K562 (cell line): ENCODE measurements around the gene EIF4E1B. TPM values are rescaled to one million over a fixed set of nuclear protein-coding genes. Genes with fewer than 3 reads are reported as not detected.

Experiments
- CGGBP1 ChIP-seq: fragments of 250-450 bp; sonication (Bioruptor Pico); IDR thresholded peaks from 2 replicates; pipeline ENCODE4 v1.9.0; 2021; ENCODE audit warnings: mild to moderate bottlenecking
- FUS ChIP-seq: fragments of 200-400 bp; formaldehyde crosslinking; optimal IDR thresholded peaks from 2 replicates; pipeline ENCODE3; 2017; ENCODE audit warnings: low read depth, low read length
- GATA2 ChIP-seq: sonication (generic); formaldehyde crosslinking; IDR thresholded peaks from 2 replicates; pipeline ENCODE4 v1.4.0; 2020; ENCODE audit warnings: mild to moderate bottlenecking, missing genetic modification reagents
- HIVEP1 ChIP-seq: fragments of 250-450 bp; sonication (Bioruptor Pico); IDR thresholded peaks from 2 replicates; pipeline ENCODE4 v1.4.0; 2020; ENCODE audit warnings: mild to moderate bottlenecking
- IRF1 ChIP-seq: sonication (generic); formaldehyde crosslinking; IDR thresholded peaks from 2 replicates; pipeline ENCODE4 v1.8.0; 2022; ENCODE audit warnings: missing genetic modification reagents, mild to moderate bottlenecking, borderline replicate concordance
- NFYB ChIP-seq: IDR thresholded peaks from 2 replicates; pipeline ENCODE4 v1.6.1; 2011; ENCODE audit warnings: mild to moderate bottlenecking, moderate library complexity; ENCODE audit not compliant: insufficient read length; ENCODE audit errors: extremely low read depth
- PHF20 ChIP-seq: fragments of 450-650 bp; IDR thresholded peaks from 2 replicates; pipeline ENCODE4 v1.6.1; 2018; ENCODE audit not compliant: partially characterized antibody
- RBM34 ChIP-seq: fragments of 200-400 bp; formaldehyde crosslinking; IDR thresholded peaks from 2 replicates; pipeline ENCODE4 v1.6.1; 2018; ENCODE audit warnings: low read length, borderline replicate concordance; ENCODE audit not compliant: insufficient read depth
- SAFB ChIP-seq: fragments of 200-400 bp; formaldehyde crosslinking; IDR thresholded peaks from 2 replicates; pipeline ENCODE4 v1.6.1; 2017; ENCODE audit warnings: low read depth, low read length, borderline replicate concordance
- THRAP3 ChIP-seq: fragments of 450-650 bp; IDR thresholded peaks from 2 replicates; pipeline ENCODE4 v1.6.1; 2016; ENCODE audit warnings: mild to moderate bottlenecking, inconsistent platforms, borderline replicate concordance
- TOE1 ChIP-seq, 2 experiments: fragments of 450-650 bp in 1 of 2; sonication (generic) in 1 of 2; formaldehyde crosslinking in 1 of 2; IDR thresholded peaks; 2 replicates each; pipeline versions ENCODE4 v1.7.1 to v1.8.0; 2016 to 2022; ENCODE audit warnings: borderline replicate concordance in 2 of 2, mild to moderate bottlenecking in 2 of 2, antibody characterized with exemption in 1 of 2, inconsistent platforms in 1 of 2, low read depth in 1 of 2, missing genetic modification reagents in 1 of 2, moderate library complexity in 1 of 2
- TRIM24 ChIP-seq, 2 experiments: fragments of 450-650 bp; IDR thresholded peaks; 2 replicates each; pipeline ENCODE4 v1.6.1; 2016
- ZNF197 ChIP-seq: fragments of 200-800 bp; sonication (Bioruptor generic); IDR thresholded peaks from 2 replicates; pipeline ENCODE4 v1.6.1; 2016; ENCODE audit warnings: low read depth, missing genetic modification characterization, missing compliant biosample characterization
- polyA plus RNA-seq, 8 experiments: library from polyadenylated mRNA; depleted of rRNA in 4 of 8; stranded (reverse) in 5 of 8; unstranded in 3 of 8; fragments of >200 nt; fragmentation: Nextera tagmentation in 2 of 8; fragmentation: Illumina TruSeq in 1 of 8; extraction: Ambion mirVana in 2 of 8; extraction: Trizol in 1 of 8; gene quantifications; 2 replicates each; pipeline versions ENCODE4 v1.2.1 to v1.2.3, GENCODE V29; 2011 to 2014; ENCODE audit warnings: inconsistent platforms in 1 of 8, missing spikeins in 1 of 8
- total RNA-seq, 7 experiments: library from RNA; depleted of rRNA in 6 of 7; stranded (reverse); fragments of >200 nt in 6 of 7; fragmentation: Illumina TruSeq in 2 of 7; extraction: Trizol in 2 of 7; gene quantifications; 2 replicates each; pipeline versions ENCODE4 v1.2.1 to v1.2.3, GENCODE V29; 2011 to 2021; ENCODE audit warnings: low replicate concordance in 1 of 7
- TF ChIP-seq, protein P1 (sequence below), 2 experiments: IDR thresholded peaks; 2 replicates each; pipeline ENCODE4 v1.6.1; 2011; ENCODE audit warnings: borderline replicate concordance in 1 of 2, control low read depth in 1 of 2, low read depth in 1 of 2, low read length in 1 of 2, mild to moderate bottlenecking in 1 of 2, mixed read lengths in 1 of 2, moderate library complexity in 1 of 2; ENCODE audit not compliant: insufficient read depth in 1 of 2, insufficient read length in 1 of 2, poor library complexity in 1 of 2, severe bottlenecking in 1 of 2; ENCODE audit errors: extremely low read depth in 1 of 2
- TF ChIP-seq, protein P2 (sequence below), 2 experiments: fragments of 450-650 bp in 1 of 2; sonication (generic) in 1 of 2; formaldehyde crosslinking in 1 of 2; IDR thresholded peaks; 2 replicates each; pipeline versions ENCODE4 v1.7.1 to v1.9.0; 2016 to 2022; ENCODE audit warnings: inconsistent platforms in 1 of 2, mild to moderate bottlenecking in 1 of 2, missing genetic modification reagents in 1 of 2

The EIF4E1B gene
- total and polyA plus RNA-seq, 9 of the 15 experiments (the other 6 are each of a cell fraction or from before 2014, with no cell fraction given) = not detected

GRCh38 chr5:176676361-176676824, 45.9 kb downstream of the EIF4E1B start (continued):
- TF ChIP-seq PHF20 (no peak), IRF1 (CRISPR knock-in tag) (no peak), CGGBP1 (CRISPR knock-in tag) (no peak), HIVEP1 (CRISPR knock-in tag) (no peak), GATA2 (CRISPR knock-in tag) (no peak), ZNF197 (CRISPR knock-in tag) (no peak), RBM34 (no peak), TRIM24 (IDR thresholded peaks at IDR 0.05) (no peak), SAFB (no peak), NFYB (no peak), FUS (no peak), TOE1 (IDR thresholded peaks at IDR 0.05; ENCODE audit: borderline replicate concordance) (no peak), TOE1 (CRISPR knock-in tag; IDR thresholded peaks at IDR 0.05; ENCODE audit: borderline replicate concordance, low read depth) (no peak), THRAP3 (no peak)
- TF ChIP-seq, protein P1, sequence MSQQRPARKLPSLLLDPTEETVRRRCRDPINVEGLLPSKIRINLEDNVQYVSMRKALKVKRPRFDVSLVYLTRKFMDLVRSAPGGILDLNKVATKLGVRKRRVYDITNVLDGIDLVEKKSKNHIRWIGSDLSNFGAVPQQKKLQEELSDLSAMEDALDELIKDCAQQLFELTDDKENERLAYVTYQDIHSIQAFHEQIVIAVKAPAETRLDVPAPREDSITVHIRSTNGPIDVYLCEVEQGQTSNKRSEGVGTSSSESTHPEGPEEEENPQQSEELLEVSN (IDR thresholded peaks at IDR 0.05; ENCODE audit: borderline replicate concordance in 1 of 2, extremely low read depth in 1 of 2, insufficient read depth in 1 of 2, insufficient read length in 1 of 2, low read depth in 1 of 2, low read length in 1 of 2, poor library complexity in 1 of 2, severe bottlenecking in 1 of 2) = no peak
- TF ChIP-seq, protein P2, sequence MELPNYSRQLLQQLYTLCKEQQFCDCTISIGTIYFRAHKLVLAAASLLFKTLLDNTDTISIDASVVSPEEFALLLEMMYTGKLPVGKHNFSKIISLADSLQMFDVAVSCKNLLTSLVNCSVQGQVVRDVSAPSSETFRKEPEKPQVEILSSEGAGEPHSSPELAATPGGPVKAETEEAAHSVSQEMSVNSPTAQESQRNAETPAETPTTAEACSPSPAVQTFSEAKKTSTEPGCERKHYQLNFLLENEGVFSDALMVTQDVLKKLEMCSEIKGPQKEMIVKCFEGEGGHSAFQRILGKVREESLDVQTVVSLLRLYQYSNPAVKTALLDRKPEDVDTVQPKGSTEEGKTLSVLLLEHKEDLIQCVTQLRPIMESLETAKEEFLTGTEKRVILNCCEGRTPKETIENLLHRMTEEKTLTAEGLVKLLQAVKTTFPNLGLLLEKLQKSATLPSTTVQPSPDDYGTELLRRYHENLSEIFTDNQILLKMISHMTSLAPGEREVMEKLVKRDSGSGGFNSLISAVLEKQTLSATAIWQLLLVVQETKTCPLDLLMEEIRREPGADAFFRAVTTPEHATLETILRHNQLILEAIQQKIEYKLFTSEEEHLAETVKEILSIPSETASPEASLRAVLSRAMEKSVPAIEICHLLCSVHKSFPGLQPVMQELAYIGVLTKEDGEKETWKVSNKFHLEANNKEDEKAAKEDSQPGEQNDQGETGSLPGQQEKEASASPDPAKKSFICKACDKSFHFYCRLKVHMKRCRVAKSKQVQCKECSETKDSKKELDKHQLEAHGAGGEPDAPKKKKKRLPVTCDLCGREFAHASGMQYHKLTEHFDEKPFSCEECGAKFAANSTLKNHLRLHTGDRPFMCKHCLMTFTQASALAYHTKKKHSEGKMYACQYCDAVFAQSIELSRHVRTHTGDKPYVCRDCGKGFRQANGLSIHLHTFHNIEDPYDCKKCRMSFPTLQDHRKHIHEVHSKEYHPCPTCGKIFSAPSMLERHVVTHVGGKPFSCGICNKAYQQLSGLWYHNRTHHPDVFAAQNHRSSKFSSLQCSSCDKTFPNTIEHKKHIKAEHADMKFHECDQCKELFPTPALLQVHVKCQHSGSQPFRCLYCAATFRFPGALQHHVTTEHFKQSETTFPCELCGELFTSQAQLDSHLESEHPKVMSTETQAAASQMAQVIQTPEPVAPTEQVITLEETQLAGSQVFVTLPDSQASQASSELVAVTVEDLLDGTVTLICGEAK (IDR thresholded peaks at IDR 0.05) = no peak
- TF ChIP-seq, protein P2 (CRISPR knock-in tag; IDR thresholded peaks at IDR 0.05) = no peak
